RPMI7951 (cell line): Measurements from ENCODE around the gene RNF34. TPM values are rescaled to one million over a fixed set of nuclear protein-coding genes. Genes with fewer than 3 reads are reported as not detected.

Experiments used
- DNase-seq: peaks from one replicate; pipeline ENCODE4 v3.0.0-alpha.2; 2012; ENCODE audit warnings: low read depth
- total RNA-seq: library from RNA; depleted of rRNA; stranded (reverse); fragments of >200 nt; shearing (Covaris generic); gene quantifications from 2 replicates; pipeline ENCODE4 v1.2.3, GENCODE V29; 2014; rRNA removed

The RNF34 gene
- total RNA-seq, 1 experiment from 2014 or later: 62.7 TPM

- DNase-seq: peak; percentile 90
These were observed 67.1 kb downstream of the RNF34 start for GRCh38 chr12:121466794-121467637.

- DNase-seq: no peak
These were observed 68.0 kb downstream of the RNF34 start for GRCh38 chr12:121467638-121468498.

- peak; percentile 15 for DNase-seq
These were observed 68.5 kb downstream of the RNF34 start for GRCh38 chr12:121468499-121468801.

GRCh38 chr12:121470751-121471150 lies 70.8 kb downstream of the RNF34 start:
- DNase-seq: no peak

GRCh38 chr12:121472150-121472905 lies 72.4 kb downstream of the RNF34 start:
- no peak for DNase-seq

Other genes with a start within 250 kb of the RNF34 start
- gene P2RX4, start 190.0 kb upstream of the RNF34 start, total RNA-seq: 8.9 and 10.1 TPM in 2 replicates
- 5.8 and 6.4 TPM in 2 replicates for gene CAMKK2, start 103.4 kb upstream of the RNF34 start, total RNA-seq
- 137 and 152 TPM in 2 replicates for gene ANAPC5, start 47.7 kb upstream of the RNF34 start, total RNA-seq
- 11.5 and 20.1 TPM in 2 replicates for gene KDM2B, start 180.9 kb downstream of the RNF34 start, total RNA-seq
- 13.6 and 14.5 TPM in 2 replicates for gene ORAI1, start 226.4 kb downstream of the RNF34 start, total RNA-seq